Mucosa of gallbladder (tissue), 1 donor: ENCODE results near the gene SEPTIN3. TPM values are rescaled to one million over a fixed set of nuclear protein-coding genes. Genes with fewer than 3 reads are reported as not detected.
A peak's percentile ranks its signal among the peaks of the same experiment; 100 is the strongest.

Experiments
- DNase-seq: peaks from one replicate; pipeline ENCODE4 v3.0.0-alpha.2; 2020; ENCODE audit warnings: low spot score
- total RNA-seq: library from RNA; stranded (reverse); gene quantifications from one replicate; pipeline ENCODE4 v1.2.1, GENCODE V29; 2021
- donor health status: DM: no; HTN: no; CAD: no.

SEPTIN3 gene
- total RNA-seq: 0.60 TPM

- DNase-seq: no peak
These were observed at the start of gene SEPTIN3 for GRCh38 chr22:41969110-41969646. TSS of gene SEPTIN3 (plus strand) at chr22:41969443. CDS start at chr22:41971493, 2,050 bp downstream.

DNA sequence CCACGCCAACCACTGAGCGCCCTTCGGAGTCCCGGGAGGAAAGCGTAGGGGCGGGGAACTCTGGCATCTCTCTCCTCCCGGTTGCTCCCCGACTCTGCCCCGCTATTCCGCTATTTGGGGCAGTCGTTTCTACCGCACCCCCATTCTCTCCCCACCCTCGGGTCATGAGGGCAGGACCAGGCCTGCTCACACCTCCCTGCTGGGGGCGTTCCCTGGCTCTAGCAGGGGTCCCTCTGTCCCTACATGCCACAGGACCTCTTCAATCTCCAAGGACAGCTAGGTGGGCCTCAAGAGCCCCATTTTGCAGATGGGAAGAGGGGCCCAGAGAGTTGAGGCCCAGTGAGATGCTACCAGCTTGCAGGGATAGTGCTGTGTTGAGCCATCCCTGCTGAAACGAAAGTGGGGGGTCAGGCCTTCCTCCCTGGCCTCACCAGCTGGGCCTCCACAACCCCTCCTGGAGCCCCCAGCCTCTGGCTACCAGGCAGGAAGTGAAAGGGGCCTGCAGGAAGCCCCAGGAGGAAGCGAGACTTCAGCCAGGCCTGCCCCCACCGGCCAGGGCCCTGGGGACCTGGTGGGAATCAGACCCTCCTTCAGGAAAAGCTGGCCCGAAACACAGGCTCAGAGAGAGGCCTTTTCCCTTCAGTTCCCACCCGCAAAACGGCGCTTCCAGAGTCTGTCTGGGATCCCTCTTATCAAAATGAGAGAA is 48.8 kb upstream of the SEPTIN3 start:
- no peak for DNase-seq

- no peak for DNase-seq
These were observed 46.9 kb upstream of the SEPTIN3 start for GRCh38 chr22:41922328-41922727.

DNA sequence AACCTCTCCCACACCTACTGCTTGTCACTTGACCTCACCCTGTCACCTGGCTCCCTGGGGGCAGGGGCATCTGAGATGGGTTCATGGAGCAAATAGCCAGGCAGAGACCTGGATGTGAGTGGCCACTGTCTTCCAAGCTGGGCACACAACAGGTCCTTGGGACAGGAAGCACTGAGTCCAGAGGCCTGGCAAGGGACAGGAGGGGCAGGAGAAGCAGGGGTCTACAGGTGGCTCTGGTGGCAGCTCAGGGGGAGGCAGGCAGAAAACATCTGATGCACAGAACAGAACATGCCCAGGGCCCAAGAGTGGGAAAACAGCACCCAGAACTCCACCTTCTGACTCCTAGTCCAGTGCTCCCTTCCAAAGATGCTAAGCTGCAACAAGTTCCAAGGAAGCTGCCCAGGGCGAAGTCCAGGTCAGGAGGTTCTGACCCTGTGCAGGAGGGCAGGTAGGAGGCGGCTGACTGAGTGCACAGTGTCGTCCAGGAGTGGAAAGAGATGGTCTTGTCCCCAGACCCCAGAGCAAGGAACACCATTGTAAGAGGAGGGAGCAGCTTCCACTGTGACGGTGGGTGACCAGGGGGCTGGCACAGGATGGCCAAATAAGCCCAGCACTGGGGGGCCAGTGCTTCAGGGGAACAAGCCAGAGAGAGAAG is 46.2 kb upstream of the SEPTIN3 start:
- no peak for DNase-seq

GRCh38 chr22:41923595-41924276 is 45.5 kb upstream of the SEPTIN3 start:
- no peak for DNase-seq

DNA sequence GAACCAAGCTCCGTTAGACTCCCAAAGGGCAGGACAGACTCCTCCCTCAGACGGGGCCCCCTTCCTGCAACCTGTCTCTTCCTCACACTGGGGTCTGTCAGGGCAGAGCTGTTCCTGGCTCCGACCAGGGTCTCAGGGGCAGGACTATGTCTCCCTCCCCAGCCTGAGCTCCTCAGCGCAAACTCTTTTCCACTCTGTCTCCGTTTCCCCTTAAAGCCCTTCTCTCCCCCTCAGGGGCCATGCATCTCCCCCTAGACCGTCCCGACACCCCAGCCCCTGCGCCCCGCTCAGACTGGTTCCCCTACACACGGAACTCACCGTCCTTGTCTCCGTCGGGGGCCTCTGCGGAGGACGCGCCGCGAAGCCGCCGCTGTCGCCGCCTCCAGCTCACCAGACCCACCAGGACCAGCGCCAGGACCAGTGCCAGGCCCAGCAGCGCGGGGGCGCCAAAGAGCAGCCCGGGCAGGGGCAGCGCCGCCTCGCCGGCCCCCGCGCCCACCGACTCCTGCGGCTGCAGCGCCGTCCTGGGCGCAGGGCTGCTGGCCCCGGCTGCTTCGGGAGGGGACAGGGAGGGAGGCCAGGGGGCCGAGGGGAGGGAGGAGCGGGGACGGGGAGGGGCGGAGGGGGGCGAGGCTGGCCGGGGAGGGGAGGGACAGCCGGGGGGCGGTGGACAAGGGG is 43.3 kb upstream of the SEPTIN3 start:
- peak; percentile 56 for DNase-seq

DNA sequence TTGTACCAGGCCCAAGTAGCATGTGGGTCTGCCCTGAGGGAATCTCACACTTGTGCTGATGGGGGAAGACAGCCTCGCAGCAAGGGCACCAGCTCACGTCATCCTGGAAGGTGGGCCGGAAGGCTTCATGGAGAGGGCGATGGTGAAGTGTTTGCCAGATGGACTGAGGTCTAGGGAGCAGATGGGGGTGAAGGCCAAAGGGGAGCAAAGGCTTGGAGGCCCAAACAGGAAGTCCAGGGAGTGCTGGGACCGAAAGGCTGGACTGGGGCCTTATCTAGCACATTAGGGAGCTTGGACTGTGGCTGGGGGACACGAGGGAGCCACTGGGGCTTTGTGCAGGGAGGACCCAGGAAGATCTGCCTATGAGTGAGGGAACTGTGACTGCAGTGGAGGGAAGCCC is 41.4 kb upstream of the SEPTIN3 start:
- DNase-seq: no peak

- no peak for DNase-seq
These were observed 40.4 kb upstream of the SEPTIN3 start for GRCh38 chr22:41928593-41929417.

DNA sequence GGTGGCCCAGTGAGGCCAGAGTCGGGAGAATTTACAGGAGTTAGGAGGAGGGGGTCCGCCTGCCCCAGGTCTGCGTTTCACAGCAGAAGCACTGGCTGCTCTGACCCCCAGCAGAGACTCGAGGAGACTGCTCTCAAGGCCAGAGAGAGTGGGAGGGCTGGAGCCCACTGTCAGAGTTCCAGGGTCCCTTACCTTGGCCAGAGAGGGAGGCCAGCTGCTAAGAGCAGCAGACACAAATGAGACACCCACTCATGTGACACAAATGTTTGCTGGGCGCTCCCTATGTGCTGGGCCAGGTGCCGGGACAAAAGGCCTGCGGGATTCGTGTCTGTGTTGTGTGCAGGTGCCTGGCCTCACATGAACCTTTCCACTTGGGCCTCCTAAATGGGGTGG is 39.8 kb upstream of the SEPTIN3 start:
- no peak for DNase-seq

GRCh38 chr22:41931701-41932269 is 37.5 kb upstream of the SEPTIN3 start:
- no peak for DNase-seq

DNA sequence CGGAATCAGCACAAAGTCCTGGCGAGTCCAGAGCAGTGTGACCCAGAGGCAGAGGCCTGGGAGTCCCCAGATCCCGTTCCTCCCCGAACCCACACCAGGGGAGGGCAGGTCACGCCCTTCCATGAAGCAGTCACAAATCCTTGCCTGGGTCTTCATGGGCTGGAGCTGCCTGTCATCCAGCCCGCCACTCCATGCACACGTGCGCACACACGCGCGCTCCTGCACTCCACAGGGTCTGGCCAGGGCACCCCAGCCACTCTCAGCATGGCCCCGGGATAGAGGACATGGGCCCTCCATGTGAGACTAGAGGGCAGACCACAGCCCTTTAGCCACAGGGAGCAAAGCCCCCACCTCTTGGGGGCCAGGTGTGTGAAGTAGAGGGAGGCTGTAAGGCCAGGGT is 36.9 kb upstream of the SEPTIN3 start:
- no peak for DNase-seq

GRCh38 chr22:41933411-41934177 is 35.6 kb upstream of the SEPTIN3 start:
- no peak for DNase-seq

GRCh38 chr22:41934284-41935014 is 34.8 kb upstream of the SEPTIN3 start:
- no peak for DNase-seq

GRCh38 chr22:41935015-41935351 is 34.3 kb upstream of the SEPTIN3 start:
- DNase-seq: no peak

- no peak for DNase-seq
These were observed 33.7 kb upstream of the SEPTIN3 start for GRCh38 chr22:41935509-41935908.

GRCh38 chr22:41936894-41937169 is 32.4 kb upstream of the SEPTIN3 start:
- no peak for DNase-seq

- DNase-seq: peak; percentile 85
These were observed 29.0 kb upstream of the SEPTIN3 start for GRCh38 chr22:41939981-41940831.

- DNase-seq: peak; percentile 92
These were observed 28.1 kb upstream of the SEPTIN3 start for GRCh38 chr22:41940832-41941765.
